ENCODE measurements around the gene SCARF2.
"Not testable (repeated sequence)": the region's sequence is repeated elsewhere in the genome, so short reads cannot be mapped to it uniquely, and the experiment has no call there.

SCARF2 gene

GRCh38 chr22:20437613-20438426 lies at the start of gene SCARF2:
Gene SCARF2, minus strand, starts transcription at chr22:20437825. Its CDS starts 71 bp downstream, at chr22:20437754.
- no peak for DNase-seq (ENCODE audit: low read depth)

- no peak for DNase-seq (ENCODE audit: low read depth)
Observed at GRCh38 chr22:20486229-20486628, 48.6 kb upstream of the SCARF2 start.

- DNase-seq (ENCODE audit: low read depth) = no peak
Observed at GRCh38 chr22:20484948-20485683, 47.5 kb upstream of the SCARF2 start.

- no peak for DNase-seq (ENCODE audit: low read depth)
Observed at GRCh38 chr22:20483771-20484170, 46.1 kb upstream of the SCARF2 start.

- DNase-seq (ENCODE audit: low read depth) = not testable (repeated sequence)
Observed at GRCh38 chr22:20483143-20483506, 45.5 kb upstream of the SCARF2 start.

- DNase-seq (ENCODE audit: low read depth) = no peak
Observed at GRCh38 chr22:20479612-20480196, 42.1 kb upstream of the SCARF2 start.

- not testable (repeated sequence) for DNase-seq (ENCODE audit: low read depth)
Observed at GRCh38 chr22:20478059-20478458, 40.4 kb upstream of the SCARF2 start.

- DNase-seq (ENCODE audit: low read depth) = not testable (repeated sequence)
Observed at GRCh38 chr22:20475569-20475968, 37.9 kb upstream of the SCARF2 start.

GRCh38 chr22:20475115-20475436 lies 37.5 kb upstream of the SCARF2 start:
- no peak for DNase-seq (ENCODE audit: low read depth)

GRCh38 chr22:20472629-20473442 lies 35.2 kb upstream of the SCARF2 start:
- DNase-seq (ENCODE audit: low read depth) = no peak

- DNase-seq (ENCODE audit: low read depth) = no peak
Observed at GRCh38 chr22:20471126-20471833, 33.7 kb upstream of the SCARF2 start.

GRCh38 chr22:20470525-20470924 lies 32.9 kb upstream of the SCARF2 start:
- DNase-seq (ENCODE audit: low read depth) = not testable (repeated sequence)

- no peak for DNase-seq (ENCODE audit: low read depth)
Observed at GRCh38 chr22:20469110-20469868, 31.7 kb upstream of the SCARF2 start.

- no peak for DNase-seq (ENCODE audit: low read depth)
Observed at GRCh38 chr22:20466659-20467379, 29.2 kb upstream of the SCARF2 start.

- DNase-seq (ENCODE audit: low read depth) = no peak
Observed at GRCh38 chr22:20465759-20466077, 28.1 kb upstream of the SCARF2 start.

- DNase-seq (ENCODE audit: low read depth) = no peak
Observed at GRCh38 chr22:20464912-20465758, 27.5 kb upstream of the SCARF2 start.

- DNase-seq (ENCODE audit: low read depth) = no peak
Observed at GRCh38 chr22:20464096-20464614, 26.5 kb upstream of the SCARF2 start.

- no peak for DNase-seq (ENCODE audit: low read depth)
Observed at GRCh38 chr22:20463324-20464095, 25.9 kb upstream of the SCARF2 start.
